Subcutaneous adipose tissue (tissue), 4 donors: Measurements from ENCODE around the gene CLIC6. TPM values are rescaled to one million over a fixed set of nuclear protein-coding genes. Genes with fewer than 3 reads are reported as not detected.

Experiments
- total RNA-seq, 4 donors: library from RNA; depleted of rRNA; stranded (reverse); fragments of >200 nt; gene quantifications; one replicate each; pipeline ENCODE4 v1.1.0, GENCODE V29; 2016
- TF ChIP-seq, protein P1 (sequence below): fragments of 450-650 bp; IDR thresholded peaks from one replicate; pipeline ENCODE4 v1.5.1; 2016; ENCODE audit warnings: low read depth, mild to moderate bottlenecking, control low read depth, antibody characterized with exemption, moderate library complexity

CLIC6 gene
- total RNA-seq, 4 donors from 2014 or later = 10.4 to 37.7 (median 20.3) TPM

DNA sequence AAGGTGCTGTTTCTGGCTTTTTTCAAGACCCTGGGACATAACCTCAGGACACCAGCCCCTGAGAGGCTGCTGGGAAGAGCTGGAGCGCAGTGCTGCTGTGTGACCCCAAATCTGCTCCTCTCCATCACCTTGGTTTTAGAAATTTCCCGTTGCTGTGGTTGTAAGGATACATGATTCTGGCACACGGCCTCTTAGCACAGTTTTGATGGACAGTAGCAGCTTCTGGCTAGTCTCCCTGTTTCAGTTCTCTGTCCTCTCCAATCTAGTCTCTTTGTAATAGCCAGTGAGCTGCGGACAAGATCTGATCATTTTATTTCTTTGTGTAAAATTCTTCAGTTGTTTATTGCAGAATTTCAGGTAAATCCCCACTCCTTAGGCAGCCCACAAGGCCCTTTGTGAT lies 3.1 kb downstream of the CLIC6 start:
- TF ChIP-seq, protein P1, sequence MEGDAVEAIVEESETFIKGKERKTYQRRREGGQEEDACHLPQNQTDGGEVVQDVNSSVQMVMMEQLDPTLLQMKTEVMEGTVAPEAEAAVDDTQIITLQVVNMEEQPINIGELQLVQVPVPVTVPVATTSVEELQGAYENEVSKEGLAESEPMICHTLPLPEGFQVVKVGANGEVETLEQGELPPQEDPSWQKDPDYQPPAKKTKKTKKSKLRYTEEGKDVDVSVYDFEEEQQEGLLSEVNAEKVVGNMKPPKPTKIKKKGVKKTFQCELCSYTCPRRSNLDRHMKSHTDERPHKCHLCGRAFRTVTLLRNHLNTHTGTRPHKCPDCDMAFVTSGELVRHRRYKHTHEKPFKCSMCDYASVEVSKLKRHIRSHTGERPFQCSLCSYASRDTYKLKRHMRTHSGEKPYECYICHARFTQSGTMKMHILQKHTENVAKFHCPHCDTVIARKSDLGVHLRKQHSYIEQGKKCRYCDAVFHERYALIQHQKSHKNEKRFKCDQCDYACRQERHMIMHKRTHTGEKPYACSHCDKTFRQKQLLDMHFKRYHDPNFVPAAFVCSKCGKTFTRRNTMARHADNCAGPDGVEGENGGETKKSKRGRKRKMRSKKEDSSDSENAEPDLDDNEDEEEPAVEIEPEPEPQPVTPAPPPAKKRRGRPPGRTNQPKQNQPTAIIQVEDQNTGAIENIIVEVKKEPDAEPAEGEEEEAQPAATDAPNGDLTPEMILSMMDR = no peak

DNA sequence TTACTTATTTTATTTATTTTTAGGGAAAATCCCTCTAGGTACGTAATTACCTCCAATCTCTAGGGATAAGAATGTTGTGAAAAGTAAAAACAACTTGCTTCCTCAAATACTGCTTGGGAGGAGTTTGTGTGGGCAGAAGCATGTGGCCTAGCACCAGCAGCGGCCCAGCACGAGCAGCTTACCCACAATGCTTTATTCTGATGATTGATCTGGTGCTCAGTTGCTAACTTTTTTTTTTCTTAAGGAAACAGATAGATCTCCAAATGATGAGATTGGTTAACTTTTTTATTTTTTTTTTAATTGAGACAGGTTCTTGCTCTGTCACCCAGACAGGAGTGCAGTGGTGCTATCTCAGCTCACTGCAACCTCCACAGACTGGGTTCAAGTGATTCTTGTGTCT lies 4.2 kb downstream of the CLIC6 start:
- TF ChIP-seq, protein P1 = no peak

DNA sequence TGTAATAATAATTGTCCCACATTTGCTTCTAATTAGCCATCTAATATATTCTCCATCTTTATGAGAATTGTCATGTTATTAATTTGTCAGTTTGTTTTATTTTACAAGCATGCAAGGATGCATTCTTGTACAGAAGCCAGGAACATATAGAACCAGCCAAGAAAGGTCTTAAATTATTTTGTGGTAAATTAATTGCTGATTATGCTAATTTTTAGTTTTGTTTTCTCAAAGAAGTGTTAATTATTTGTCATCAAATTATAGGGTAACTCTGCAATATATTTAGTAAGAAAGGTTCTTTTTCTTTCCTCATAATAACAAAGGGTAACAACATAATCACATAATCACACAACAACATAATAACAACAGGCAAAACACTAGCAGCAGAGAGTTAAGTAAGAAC lies 5.7 kb downstream of the CLIC6 start:
- TF ChIP-seq, protein P1 = no peak

DNA sequence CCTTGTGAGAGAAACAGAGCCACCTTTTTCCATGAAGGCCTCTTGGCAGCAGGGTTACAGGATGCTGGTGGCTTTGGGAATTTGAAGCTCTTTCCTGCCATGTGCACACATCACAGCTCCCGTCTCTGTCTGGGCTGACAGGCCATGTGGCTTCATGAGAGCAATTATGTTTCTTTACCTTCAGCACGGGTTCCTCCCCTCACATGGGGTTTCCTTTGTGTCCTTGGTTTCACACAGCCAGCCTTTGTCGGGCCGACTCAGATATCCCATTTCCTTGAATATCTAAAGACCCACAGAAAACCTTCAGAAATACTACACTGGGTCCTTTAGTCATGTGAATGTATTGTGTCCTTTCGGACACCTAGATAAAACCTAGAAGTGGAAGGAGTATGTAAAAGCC lies 7.1 kb downstream of the CLIC6 start:
- TF ChIP-seq, protein P1 = no peak

DNA sequence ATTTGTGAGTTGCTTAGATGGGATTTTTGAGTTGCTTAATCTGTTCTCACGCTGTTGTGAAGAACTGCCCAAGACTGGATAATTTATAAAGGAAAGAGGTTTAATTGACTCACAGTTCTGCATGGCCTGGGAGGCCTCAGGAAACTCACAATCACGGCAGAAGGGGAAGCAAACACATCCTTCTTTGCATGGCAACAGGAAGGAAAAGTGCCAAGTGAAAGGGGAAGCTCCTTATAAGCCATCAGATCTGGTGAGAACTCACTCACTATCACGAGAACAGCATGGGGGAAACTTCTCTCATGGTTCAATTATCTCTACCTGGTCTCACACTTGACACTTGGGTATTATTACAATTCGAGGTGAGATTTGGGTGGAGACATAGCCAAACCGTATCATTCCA lies 10.3 kb downstream of the CLIC6 start:
- TF ChIP-seq, protein P1 = no peak

DNA sequence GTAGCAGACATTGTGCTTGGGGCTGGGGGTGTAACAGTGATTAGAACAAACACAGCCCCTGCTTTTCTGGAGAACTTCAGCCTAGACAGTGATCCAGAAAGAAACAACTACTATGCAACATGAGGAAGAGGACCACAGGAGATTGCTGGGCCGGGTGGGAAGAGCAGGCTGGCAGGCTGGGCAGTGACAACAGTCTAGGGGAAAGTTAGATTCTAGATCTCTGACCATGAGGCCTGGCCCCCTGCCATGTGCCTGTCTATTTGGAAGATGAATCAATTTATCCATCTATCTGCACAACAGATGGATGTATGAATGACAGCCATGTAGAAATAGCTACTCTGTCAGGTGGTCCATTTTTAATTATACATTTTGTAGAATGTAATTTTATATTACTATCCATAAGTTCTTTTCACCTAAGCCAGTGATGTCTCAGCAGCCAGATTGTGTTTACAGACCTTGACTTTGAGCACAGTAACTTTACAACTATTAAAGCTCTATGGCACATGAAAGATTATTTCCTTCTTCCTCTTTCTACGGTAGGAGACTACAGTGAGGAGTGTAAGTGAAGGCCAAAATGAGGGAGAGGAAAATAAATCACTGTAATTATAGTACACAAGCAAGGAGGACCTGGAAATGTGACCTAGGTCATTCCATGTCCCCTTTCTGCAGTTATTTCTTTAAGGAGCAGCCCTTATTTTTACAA lies 15.5 kb downstream of the CLIC6 start:
- TF ChIP-seq, protein P1 = no peak

DNA sequence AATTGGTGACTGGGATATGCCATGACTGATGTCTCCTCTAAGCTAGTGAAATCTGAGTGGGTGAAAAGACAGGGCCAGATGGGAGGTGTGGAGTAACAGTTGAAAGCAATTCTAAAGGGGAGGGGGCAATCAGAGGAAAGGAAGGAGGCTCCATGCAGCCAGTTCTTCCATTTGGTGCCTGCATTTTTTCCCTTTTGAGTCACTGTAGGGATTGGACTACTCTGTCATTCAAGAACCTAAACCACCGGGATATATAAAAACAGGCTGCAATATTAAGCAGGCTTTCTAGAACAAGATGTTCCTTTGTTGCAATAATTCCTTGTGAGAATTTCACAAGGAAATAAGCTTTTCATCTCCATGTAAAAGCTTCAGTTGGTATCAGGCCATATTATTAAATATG lies 18.3 kb downstream of the CLIC6 start:
- TF ChIP-seq, protein P1 = no peak
